ENCODE measurements around the gene STK39.

STK39 gene

DNA sequence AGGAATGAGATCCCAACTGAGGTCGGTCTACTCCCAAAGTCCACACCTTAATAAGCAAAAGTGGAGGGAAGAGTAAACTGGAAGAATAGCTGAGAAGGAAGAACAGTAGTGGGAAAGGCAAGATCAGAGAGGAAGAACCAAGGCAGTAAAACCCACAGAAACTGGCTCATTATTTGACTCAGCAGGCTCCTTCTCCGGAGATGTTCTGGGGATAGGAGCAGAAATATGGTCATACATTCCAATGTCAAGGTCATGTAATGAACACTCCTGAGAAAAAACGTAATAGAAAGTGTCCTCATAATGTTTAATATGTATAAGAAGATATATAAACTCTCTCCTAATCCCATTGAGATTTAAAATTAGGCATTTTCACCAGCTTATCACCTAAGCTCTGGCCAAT, 39.5 kb downstream of the STK39 start:
- no peak for DNase-seq

DNA sequence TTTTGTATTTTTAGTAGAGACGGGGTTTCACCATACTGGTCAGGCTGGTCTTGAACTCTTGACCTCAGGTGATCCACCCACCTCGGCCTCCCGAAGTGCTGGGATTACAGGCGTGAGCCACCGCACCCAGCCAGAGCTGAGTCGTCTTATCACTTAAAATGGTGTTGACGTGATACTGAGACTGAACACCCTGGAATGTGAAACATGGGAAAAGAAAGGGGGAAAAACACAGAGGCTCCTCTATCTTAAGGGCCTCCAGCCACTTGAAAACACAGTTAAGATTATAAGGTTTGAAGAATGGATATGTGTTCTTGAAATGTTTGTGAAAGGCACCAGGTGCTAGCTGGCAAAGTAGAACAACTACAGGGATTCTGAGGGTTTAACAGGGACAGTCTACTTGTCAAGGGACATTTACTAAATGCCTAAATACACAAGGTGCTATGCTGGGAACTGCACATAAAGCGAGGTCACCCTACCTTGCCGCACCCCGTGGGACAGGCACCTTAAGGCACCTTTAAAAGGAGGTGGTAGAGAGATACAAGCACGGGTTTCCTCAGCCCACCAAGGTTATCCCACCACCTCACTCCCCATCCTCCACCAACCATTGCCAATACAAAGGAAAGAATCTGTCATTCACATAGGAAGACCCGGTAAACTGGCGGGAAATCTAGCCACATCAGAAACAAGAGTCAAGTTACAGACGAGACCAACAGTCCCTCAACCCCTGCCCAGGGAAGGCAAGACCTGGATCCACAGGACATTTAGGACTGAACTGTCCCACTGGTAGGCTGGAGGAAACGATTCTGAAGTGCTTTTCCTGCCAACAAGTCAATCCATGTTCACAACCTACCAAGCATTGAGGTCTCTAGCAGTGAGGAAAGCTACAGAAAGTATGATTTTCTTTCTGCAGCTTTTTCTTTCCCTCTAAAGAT, 43.4 kb downstream of the STK39 start:
- no peak for DNase-seq

DNA sequence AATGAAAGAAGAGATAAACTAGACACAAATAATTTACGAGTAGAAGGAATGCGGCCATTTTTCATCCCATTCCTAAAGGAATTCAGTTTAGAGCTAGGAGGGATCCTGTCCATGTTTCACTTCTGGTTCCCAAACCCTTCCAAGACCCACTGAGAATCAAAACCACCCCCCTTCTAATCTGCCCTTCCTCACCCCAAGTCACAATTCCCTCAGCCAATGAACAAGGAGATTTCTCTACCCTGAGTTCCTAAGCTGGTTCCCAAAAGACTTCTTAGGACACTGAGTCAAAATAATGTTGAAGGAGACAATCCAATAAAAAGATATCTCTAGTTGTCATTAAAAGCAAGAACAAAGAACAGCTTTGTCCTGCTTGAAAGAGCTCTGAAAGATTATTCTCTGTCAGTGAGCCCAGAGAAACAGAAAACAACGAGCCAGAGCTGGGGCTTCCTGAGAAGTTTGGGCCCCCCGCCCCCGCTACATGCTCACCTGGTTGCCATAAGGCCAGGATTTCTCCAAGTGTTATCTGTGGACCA, 45.7 kb downstream of the STK39 start:
- DNase-seq: no peak

DNA sequence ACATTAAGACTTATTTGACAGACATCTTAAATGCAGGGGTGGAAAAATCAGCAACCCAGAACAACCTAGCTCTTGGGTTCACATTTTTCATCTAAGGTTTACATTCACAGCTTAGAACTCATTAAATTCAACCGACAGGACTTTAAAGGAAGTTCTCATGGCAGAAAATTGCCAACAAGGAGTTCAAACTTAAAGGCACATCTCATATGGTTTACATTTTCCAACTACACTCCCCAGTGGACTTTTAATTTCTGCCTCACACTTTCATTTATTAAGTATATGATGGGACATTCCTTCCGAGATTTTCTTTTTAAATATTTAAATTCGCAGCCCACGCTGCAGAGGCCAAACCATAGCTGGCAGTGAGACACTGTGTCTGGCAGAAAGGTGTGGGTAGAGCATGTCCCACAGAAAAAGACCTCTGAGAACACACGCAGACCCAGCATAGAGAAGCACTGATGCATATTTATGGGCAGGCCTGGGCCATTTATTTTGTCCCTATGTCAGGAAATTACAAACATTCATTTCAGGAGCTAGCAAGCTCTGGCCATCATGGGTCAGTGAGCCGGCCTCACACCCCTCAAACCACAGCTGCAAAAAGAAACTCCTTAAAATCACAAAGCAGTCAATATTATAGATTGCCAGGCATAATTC, 46.3 kb downstream of the STK39 start:
- no peak for DNase-seq

DNA sequence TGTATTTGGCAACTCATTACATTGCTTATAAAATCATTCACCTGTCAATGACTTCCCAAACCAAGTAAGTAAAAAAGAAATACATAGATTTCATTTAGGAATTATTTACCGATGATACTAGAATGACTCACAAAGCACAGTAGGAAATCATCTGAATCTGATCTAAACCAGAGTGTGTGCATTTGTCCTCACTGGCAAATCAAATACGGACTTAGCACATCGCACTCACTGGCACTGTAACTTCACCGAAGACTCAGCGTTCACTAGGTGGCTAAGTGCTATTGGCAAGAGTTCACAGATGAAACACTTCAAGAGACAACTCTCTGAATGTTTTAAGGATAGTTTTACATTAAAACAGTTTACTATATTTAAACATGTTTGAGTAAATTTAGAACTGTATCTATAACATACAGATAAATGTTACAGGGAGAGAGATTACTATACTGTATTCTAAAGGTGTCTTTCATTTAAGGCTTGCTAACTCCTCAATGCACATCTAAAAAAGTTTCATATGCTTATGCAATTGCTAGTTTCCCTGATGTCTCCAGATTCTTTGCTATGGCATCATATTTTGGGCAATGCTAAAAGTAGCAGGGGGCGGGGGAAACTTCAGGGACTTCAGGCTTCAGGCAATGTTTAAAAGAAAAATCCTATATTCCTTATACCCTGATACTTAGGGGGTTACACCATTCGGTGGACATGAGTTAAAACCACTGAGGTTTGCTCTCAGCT, 48.8 kb downstream of the STK39 start:
- peak; percentile 57 to 67 (median 59) for DNase-seq

DNA sequence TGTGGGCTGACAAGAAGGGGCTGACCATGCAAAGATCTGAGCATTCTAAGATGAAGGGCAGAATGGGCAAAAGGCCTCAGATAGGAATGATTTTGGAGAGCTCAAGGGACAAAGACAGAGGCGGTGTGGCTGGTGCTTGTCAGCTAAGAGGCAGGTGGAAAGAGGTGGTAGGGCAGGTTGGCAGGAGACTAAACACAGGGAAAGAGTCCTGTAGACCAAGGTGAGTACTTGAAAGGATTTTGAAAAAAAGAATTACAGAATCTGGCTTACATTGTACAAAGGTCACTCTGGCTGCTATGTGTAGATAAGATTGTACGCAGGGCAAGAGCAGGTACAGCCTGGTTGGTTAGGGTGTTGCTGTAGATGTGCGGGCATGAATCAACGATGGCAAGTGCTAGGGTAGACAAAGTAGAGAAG, 50.6 kb downstream of the STK39 start:
- DNase-seq: no peak

DNA sequence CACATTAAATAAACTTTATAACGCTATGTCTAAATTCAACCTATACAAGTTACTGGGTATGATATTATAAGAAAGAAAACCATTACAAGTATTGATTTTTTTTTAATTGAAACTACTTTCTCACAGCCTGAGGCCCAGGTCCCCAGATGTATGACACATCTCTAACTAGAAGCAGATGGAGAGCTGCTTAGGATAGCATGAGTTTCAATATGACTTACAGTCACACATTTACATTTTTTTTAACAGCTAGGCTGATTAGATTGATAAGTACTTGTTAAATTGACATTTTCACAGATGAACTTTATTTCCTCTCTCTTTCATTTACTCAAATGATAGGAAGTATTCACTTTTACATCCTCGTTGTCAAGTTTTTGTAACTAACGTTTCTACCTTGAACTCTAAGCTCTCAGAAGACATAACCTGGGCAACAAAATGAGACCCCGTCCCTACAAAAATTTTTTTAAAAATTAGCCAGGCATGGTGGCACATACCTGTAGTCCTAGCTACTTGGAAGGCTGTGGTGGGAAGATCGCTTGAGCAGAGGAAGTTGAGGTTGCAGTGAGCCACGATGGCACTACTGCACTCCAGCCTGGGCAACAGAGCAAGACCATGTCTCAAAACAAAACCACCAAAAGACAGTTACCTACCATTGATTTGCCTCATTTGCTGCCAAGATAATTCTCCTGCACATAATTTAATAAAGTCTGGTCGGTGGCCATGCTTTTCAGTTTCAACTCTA, 52.4 kb downstream of the STK39 start:
- DNase-seq: peak in 1 of 3 donors; percentile 33

DNA sequence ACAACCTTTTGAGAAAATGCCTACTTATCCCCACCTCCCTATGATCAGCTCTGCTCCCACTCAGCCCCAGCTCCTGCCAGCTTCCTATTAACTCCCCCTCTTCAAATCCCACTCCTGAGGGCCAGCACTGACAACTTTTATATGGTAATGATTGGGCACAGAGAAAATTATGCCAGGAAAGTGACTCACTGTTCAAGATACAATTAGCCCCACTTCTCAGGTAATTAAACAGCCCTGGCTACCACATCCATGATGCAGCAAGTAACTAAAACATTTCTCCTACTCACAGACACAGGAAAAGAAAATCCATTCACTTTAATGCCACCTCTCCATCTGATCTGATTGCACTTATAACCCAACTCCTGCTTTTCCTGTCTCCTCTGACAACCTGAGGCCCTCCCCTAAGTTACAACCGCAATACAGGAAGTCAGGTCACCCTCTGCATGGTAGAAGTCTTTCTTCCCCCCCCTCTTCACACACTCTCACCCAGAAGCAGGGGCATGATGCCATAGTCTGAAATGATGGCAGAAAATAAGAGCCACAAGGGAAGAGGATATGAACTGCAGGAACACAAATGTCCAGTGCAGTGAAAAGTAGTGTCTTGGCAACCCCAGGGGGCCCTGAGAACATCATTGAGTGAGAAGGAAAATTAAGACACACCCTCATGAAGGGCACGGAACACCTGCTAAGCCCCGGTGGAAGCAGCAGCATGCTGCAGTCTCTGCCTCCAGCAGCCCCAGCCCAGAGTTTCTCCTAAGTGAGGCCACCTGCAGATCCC, 54.4 kb downstream of the STK39 start:
- no peak for DNase-seq

DNA sequence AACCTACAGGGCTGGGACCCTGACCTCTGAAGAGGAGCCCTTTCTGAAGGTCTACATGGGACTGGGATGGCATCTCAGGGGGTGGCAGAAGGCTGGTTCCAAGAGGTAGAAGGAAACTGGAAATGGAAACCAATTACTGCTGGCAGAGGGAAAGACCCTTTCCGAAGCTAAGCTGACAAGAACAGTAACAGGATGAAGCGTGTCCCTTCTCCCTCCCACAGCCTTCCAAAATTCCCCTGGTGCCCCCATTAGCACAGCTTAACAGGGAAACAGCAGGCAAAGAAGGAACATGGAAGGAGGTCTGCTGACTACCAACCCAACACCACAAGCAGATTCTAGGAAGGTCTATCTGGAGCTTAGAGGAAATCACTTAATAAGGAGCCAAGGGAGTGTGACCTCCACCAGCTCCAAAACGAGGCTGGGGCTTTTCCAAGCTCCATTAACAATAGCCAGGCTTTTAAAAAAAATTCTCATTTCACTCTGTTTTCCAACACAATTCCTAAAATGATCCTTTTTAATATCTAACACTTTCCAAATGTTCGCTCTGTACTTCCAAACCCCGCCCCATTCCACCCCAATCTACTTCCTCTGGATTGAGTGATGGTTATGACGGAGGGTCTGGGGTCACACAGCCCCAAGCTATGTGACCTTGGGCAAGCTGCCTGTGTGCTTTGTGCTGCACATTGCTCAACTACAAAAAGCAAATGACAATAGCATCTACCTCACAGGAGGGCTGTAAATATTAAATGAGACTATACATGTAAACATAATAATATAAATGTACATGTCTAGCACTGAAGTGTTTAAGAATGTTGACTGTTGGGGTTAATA, 55.2 kb downstream of the STK39 start:
- DNase-seq: peak; percentile 58 to 77 (median 69)

DNA sequence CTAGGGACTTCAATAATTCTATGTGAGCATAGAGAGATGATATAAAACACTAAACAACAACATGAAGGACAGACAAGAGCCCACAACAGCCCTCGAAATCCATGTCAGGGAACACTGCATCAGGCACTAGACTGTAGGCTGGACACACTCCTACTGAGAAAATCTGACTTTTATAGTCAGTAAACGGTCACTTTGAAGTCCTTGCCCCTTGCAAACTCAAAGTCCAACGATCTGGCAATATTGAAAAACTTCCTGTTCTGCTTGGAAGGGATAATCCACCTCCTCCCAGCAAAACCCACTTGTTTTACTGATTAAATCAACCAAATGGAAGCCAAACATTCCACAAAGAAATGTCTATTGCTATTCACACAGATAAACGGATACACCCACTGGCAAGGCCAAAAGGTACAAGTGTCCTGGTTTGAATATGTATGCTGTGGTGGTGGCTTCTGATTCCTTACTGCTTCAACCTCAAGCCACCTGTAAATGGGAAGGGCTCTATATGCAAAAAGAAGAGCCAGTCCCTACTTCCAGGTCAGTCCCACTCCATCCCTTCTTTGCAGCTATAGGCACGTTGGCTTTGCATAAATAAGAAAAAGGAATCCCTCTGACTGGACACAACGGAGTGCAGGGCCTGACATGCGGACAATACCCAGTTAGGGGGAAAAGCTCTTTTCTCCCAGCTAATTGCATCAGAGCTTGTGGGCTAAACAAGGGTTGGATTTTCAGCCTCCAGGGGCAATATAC, 56.6 kb downstream of the STK39 start:
- DNase-seq: no peak

DNA sequence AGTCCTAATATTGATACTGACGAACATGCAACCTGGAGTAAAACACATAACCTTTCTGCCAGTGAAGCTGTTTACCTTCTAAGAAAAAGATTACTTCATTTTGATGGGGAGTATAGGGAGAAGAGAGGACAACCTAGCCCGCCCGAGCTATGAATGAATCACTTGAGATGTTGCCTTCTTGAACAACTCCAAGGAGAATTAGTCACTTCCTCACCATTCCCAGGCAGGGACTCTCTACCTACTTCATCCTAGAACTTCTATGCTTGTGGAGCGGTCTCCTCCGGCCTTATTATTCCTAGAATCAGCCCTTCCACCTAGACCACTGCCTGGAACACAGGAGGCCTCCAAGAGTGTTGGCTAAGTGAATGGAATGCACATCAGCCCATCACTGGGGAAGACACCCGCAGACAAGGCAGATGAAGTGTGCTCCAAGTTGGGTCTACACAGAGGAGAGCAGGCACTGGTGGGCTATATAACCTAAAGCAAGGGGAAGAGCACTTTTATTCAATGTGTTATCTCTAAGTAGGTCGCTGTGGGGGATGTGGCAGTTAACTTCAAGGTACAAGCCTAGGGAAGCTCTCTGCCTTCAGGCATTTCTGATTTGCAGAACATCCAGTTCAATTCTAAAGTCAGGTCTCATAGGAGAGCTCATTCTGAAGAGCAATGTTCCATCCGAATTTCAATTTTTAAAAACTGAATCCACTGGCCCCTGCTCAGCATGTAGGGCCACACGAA, 57.4 kb downstream of the STK39 start:
- peak in 1 of 3 donors; percentile 28 for DNase-seq

DNA sequence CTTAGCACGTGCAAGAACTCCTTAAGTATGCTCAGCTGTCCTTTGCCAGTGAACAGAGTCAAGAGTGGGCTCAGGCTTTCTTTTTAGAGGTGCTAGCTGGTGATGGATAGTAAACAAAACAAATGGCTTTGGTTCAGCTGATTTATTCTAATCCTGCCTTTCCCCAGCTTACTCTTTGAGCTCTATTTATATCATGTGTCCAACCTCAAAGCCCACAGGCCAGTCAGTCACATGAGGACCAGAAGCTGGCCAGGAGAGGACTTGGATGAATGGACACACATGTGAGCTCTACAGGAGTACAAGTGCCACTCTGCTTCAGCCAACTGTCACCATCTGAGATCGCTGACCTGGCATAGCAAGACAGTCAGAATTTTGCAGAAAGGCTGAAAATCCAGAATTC, 59.4 kb downstream of the STK39 start:
- DNase-seq: no peak

DNA sequence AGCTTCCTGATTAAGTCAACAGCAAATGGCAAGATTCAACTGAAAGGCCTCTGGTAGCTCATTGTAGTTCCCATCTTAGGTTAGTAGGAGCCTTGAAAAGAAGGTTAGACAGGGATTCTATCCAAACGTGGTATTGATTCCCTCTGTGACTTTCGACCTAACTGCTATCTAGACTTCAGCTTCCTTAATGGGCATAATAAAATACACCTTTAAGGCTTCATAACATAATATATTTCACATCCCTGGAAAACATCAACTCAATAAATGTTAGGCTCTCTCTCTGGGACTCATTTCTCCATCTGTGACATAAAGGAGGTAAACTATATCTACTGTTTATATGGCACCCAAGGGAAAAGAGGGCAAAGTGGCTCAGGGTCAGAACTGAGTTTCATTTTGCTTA, 60.9 kb downstream of the STK39 start:
- DNase-seq: no peak

DNA sequence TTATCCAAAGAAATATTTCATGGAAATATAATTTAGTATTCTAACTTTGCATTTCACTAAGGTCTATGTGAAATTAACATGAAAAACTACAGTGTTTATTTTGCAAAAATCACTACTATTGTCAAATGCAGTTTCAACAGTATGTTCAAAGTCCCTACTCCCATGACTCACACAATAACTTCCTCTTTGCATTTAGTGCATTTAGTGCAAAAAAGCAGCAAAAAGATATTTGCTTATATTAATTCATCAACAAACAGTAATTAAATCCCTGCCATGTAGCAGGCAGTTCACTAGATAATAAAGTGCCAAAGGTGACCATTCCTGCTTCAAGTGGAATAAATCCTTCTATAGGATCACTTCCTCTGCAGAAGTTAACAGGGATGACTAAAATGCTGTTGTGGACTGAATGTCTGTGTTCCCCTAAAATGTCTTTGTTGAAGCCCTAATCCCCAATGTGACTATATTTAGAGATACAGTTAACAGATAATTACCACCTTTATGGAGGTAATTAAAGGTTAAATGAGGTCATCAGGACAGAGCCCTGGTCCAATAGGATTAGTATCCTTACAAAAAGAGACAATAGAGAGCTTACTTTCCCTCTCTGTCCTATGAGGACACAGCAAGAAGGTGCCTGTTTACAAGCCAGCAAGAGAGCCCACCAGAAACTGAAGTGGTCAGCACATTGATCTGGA, 61.7 kb downstream of the STK39 start:
- DNase-seq: peak; percentile 50 to 81 (median 75)

DNA sequence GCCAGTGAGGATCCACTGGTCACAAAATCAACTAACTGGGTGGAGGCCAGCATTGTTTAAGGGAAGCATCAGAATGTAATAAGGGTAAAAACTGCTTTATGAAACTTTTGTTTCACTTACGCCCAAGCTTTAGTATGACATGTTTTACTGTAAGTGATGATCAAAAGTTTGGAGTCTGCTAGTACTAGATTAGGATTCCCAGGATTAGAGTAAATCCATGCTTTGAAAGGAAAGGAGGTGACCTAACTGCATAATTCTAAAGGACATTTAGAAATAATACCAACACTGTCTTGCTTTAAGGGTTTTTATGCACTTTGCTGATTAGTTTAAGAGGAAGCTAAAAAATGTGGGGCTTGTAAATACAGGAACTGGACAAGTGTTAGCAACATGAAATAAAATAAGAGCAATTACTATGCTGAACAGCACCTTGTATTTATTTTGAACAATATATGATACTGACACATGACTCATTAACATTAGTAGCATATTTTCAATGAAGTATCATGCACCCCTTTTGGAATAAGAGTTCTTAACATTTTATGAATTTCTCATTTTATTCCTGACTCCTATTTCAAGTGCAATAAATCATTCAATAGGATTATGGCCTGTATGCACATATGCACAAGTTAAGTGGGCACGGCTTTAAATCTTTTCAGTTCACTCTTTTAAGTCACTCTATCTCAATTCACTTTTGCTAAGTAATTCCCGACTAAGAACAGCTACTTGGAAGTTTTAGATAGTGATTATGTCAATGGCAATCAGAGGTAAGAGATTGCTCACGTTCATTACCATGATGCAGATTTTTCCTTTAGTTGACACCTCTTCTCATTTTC, 62.5 kb downstream of the STK39 start:
- peak; percentile 33 to 62 (median 51) for DNase-seq

DNA sequence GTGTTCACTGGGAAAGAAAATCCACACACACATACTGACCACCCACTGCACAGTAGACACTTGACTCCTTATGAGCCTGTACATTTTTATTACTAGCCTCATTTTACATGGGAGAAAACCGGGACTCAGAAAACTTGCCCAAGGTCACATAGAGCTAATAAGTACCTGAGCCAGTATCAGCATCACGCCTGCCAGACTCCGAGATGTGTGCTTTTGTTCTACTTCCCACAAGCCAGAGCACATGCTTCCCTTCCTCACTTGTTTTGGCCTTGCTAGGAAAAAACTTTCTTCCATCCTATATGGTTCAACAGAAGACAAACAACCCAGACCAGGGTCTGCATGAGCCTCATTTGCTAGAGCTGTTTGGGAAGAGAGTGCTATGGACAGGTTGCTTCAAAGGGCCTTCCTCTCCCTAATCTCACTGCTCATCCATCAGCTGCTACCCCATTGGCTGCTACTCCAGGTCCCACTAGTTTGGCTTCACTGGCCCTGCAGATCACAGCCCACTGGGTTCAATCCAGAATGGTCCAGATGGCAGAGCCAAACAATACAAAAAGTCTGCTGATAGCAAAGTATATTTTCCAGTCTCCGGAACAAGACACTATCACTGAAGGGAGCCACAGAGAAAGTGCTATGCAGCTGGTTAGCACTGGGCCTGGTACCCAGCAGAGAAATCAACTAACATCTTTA, 63.9 kb downstream of the STK39 start:
- no peak for DNase-seq
